ENCODE results near the gene GPR61.

The GPR61 gene

GRCh38 chr1:109539676-109540075 is at the start of gene GPR61:
Gene GPR61 (plus strand): TSS chr1:109539872. CDS start chr1:109543023, 3,151 bp downstream.
- no peak for DNase-seq
- Histone ChIP-seq H3K27me3 (replicated peaks) (no peaks in the 10 kb centered on the region), H3K36me3 (replicated peaks) (no peaks in the 10 kb centered on the region), H3K27ac (no peak within 1 kb of the TSS), H3K4me3 (ENCODE audit: low read depth, low read length) (no peak within 1 kb of the TSS)
- in situ Hi-C loops (cut with HindIII; ENCODE audit: low pct_ligation_motif_present, low sequenced_read_pairs): no loop called here
- TF ChIP-seq, protein P1, sequence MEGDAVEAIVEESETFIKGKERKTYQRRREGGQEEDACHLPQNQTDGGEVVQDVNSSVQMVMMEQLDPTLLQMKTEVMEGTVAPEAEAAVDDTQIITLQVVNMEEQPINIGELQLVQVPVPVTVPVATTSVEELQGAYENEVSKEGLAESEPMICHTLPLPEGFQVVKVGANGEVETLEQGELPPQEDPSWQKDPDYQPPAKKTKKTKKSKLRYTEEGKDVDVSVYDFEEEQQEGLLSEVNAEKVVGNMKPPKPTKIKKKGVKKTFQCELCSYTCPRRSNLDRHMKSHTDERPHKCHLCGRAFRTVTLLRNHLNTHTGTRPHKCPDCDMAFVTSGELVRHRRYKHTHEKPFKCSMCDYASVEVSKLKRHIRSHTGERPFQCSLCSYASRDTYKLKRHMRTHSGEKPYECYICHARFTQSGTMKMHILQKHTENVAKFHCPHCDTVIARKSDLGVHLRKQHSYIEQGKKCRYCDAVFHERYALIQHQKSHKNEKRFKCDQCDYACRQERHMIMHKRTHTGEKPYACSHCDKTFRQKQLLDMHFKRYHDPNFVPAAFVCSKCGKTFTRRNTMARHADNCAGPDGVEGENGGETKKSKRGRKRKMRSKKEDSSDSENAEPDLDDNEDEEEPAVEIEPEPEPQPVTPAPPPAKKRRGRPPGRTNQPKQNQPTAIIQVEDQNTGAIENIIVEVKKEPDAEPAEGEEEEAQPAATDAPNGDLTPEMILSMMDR (IDR thresholded peaks at IDR 0.05; ENCODE audit: low read depth, low read length, missing control alignments): no peak

GRCh38 chr1:109490029-109490933 is 49.4 kb upstream of the GPR61 start:
- in situ Hi-C loops (cut with HindIII; ENCODE audit: low pct_ligation_motif_present, low sequenced_read_pairs): no loop called here
- H3K36me3 ChIP-seq (replicated peaks): peaks cover 9% of the 10 kb centered on the region
- DNase-seq: peak; percentile 62

DNA sequence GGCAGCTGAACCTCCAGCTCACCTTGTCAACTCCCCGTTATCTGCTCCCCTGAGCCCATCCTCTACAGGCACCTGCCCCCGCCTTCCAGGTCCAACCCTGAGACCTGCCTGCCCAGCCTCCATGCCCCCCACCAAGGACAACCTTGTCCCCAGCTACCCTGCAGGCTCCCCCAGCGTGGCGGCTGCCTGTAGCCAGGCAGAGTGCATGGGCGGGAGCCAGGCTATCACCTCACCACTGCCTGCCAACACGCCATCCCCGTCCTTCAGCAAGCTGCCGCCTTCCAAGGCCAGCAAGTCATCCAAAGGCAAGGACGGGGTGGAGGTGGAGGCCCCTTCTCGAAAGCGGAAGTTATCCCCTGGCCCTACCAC is 48.8 kb upstream of the GPR61 start:
- DNase-seq: no peak
- in situ Hi-C loops (cut with HindIII; ENCODE audit: low pct_ligation_motif_present, low sequenced_read_pairs): no loop called here
- TF ChIP-seq, protein P1 (IDR thresholded peaks at IDR 0.05; ENCODE audit: low read depth, low read length, missing control alignments): no peak
- Histone ChIP-seq H3K27me3 (replicated peaks) (no peaks in the 10 kb centered on the region), H3K27ac (no peak overlapping the region), H3K4me3 (ENCODE audit: low read depth, low read length) (no peak overlapping the region), H3K36me3 (replicated peaks) (peaks cover 9% of the 10 kb centered on the region)

More at GRCh38 chr1:109490029-109490933, 49.4 kb upstream of the GPR61 start:
- TF ChIP-seq, protein P1 (IDR thresholded peaks at IDR 0.05; ENCODE audit: low read depth, low read length, missing control alignments): peak; percentile 94
- H3K27ac ChIP-seq: no peak overlapping the region
- no peaks in the 10 kb centered on the region for H3K27me3 ChIP-seq (replicated peaks)
- no peak overlapping the region for H3K4me3 ChIP-seq (ENCODE audit: low read depth, low read length)

DNA sequence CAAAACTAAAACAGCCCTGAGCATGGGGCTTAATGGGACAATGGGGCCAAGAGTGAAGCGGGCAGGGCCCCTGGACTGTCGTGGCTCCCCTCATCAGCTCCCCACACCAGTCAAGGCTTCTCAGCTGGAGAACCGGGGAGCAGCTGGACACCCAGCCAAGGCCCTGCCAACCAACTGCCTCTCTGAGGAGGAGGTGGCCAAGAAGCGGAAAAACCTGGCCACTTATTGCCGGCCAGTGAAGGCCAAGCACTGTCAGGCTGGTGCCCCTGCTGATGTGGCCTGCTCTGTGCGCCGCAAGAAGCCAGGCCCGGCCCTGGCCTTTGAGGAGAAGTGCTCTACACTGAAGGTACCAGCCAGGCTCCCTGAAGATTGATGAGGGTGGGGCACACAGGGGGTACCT is 48.3 kb upstream of the GPR61 start:
- Histone ChIP-seq H3K4me3 (ENCODE audit: low read depth, low read length) (no peak overlapping the region), H3K27me3 (replicated peaks) (no peaks in the 10 kb centered on the region), H3K36me3 (replicated peaks) (peaks cover 9% of the 10 kb centered on the region), H3K27ac (no peak overlapping the region)
- in situ Hi-C loops (cut with HindIII; ENCODE audit: low pct_ligation_motif_present, low sequenced_read_pairs): no loop called here
- TF ChIP-seq, protein P1 (IDR thresholded peaks at IDR 0.05; ENCODE audit: low read depth, low read length, missing control alignments): no peak
- no peak for DNase-seq

DNA sequence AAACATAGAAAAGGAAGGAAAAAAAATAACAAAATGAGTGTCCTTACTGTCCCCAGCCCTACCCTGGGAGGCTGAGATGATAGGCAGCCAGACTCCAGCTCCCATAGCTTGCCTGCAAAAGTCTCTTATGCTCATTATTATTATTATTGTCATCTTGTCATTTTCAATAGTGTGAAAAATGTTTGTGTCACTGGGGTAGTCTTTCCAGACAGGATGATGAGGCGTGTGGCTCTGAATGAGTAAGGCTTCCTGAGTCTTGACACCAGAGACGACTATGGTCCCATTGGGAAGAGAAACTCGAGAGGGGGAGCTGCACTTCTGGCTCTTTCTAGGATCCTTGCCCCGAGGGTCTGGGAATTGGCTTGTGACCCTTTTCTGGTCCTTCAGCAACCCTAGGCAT is 46.9 kb upstream of the GPR61 start:
- no peak for DNase-seq
- Histone ChIP-seq H3K27me3 (replicated peaks) (no peaks in the 10 kb centered on the region), H3K4me3 (ENCODE audit: low read depth, low read length) (no peak overlapping the region), H3K36me3 (replicated peaks) (peaks cover 6% of the 10 kb centered on the region), H3K27ac (no peak overlapping the region)
- TF ChIP-seq, protein P1 (IDR thresholded peaks at IDR 0.05; ENCODE audit: low read depth, low read length, missing control alignments): no peak
- in situ Hi-C loops (cut with HindIII; ENCODE audit: low pct_ligation_motif_present, low sequenced_read_pairs): no loop called here

All from brain microvascular endothelial cell (primary cell).